Measurements from ENCODE around the gene RYR2. TPM values are rescaled to one million over a fixed set of nuclear protein-coding genes. Genes with fewer than 3 reads are reported as not detected.

RYR2 gene
- total RNA-seq, 1 donor from 2014 or later, result 0.90 TPM

- Histone ChIP-seq H3K27me3 (no peaks in the 10 kb centered on the region), H3K36me3 (no peaks in the 10 kb centered on the region), H2AFZ (replicated peaks) (no peak overlapping the region), H3K4me2 (no peak overlapping the region), H3K4me1 (no peaks in the 10 kb centered on the region), H3K27ac (no peak overlapping the region), H3K4me3 (no peak overlapping the region), H3K9ac (no peak overlapping the region), H4K20me1 (ENCODE audit: low read depth) (no peaks in the 10 kb centered on the region), H3F3A (ENCODE audit: low read depth) (no peaks in the 10 kb centered on the region), H3K9me3 (ENCODE audit: low read depth) (no peaks in the 10 kb centered on the region), H3K79me2 (ENCODE audit: low read depth) (no peaks in the 10 kb centered on the region)
- Mint-ChIP-seq H3K36me3 (no peaks in the 10 kb centered on the region), H3K27ac (no peak overlapping the region), H3K9me3 (no peaks in the 10 kb centered on the region), H3K27me3 (ENCODE audit: insufficient read depth, low read depth) (no peaks in the 10 kb centered on the region), H3K4me3 (no peak overlapping the region), H3K4me1 (no peaks in the 10 kb centered on the region)
- TF ChIP-seq EZH2phosphoT487 (IDR thresholded peaks at IDR 0.05) (no peak), CTCF (IDR thresholded peaks at IDR 0.05) (no peak), EZH2 (IDR thresholded peaks at IDR 0.05) (no peak)
- DNase-seq (ENCODE audit: low spot score), result no peak
These were observed 276.8 kb downstream of the RYR2 start for GRCh38 chr1:237318748-237319147.

GRCh38 chr1:237320890-237321289, 278.9 kb downstream of the RYR2 start:
- Histone ChIP-seq H3K27ac (no peak overlapping the region), H3K9ac (no peak overlapping the region), H3F3A (ENCODE audit: low read depth) (no peaks in the 10 kb centered on the region), H3K4me1 (no peaks in the 10 kb centered on the region), H4K20me1 (ENCODE audit: low read depth) (no peaks in the 10 kb centered on the region), H3K4me3 (no peak overlapping the region), H3K27me3 (no peaks in the 10 kb centered on the region), H3K36me3 (no peaks in the 10 kb centered on the region), H3K79me2 (ENCODE audit: low read depth) (no peaks in the 10 kb centered on the region), H2AFZ (replicated peaks) (no peak overlapping the region), H3K9me3 (ENCODE audit: low read depth) (no peaks in the 10 kb centered on the region), H3K4me2 (no peak overlapping the region)
- TF ChIP-seq EZH2 (IDR thresholded peaks at IDR 0.05) (no peak), EZH2phosphoT487 (IDR thresholded peaks at IDR 0.05) (no peak), CTCF (IDR thresholded peaks at IDR 0.05) (no peak)
- no peaks in the 10 kb centered on the region for H3K9me3 Mint-ChIP-seq
- H3K36me3 Mint-ChIP-seq, result no peaks in the 10 kb centered on the region
- no peak for DNase-seq (ENCODE audit: low spot score)
- no peak overlapping the region for H3K4me3 Mint-ChIP-seq
- H3K27ac Mint-ChIP-seq, result no peak overlapping the region
- no peaks in the 10 kb centered on the region for H3K4me1 Mint-ChIP-seq
- H3K27me3 Mint-ChIP-seq (ENCODE audit: insufficient read depth, low read depth), result no peaks in the 10 kb centered on the region

GRCh38 chr1:237324226-237324625, 282.2 kb downstream of the RYR2 start:
- H3K27me3 Mint-ChIP-seq (ENCODE audit: insufficient read depth, low read depth), result no peaks in the 10 kb centered on the region
- H4K20me1 ChIP-seq (ENCODE audit: low read depth), result no peaks in the 10 kb centered on the region
- H3K4me2 ChIP-seq, result no peak overlapping the region
- H3K27ac ChIP-seq, result no peak overlapping the region
- no peaks in the 10 kb centered on the region for H3K4me1 Mint-ChIP-seq
- TF ChIP-seq EZH2phosphoT487 (IDR thresholded peaks at IDR 0.05) (no peak), CTCF (IDR thresholded peaks at IDR 0.05) (no peak), EZH2 (IDR thresholded peaks at IDR 0.05) (no peak)
- no peaks in the 10 kb centered on the region for H3F3A ChIP-seq (ENCODE audit: low read depth)
- no peaks in the 10 kb centered on the region for H3K36me3 Mint-ChIP-seq
- H2AFZ ChIP-seq (replicated peaks), result no peak overlapping the region
- H3K36me3 ChIP-seq, result no peaks in the 10 kb centered on the region
- DNase-seq (ENCODE audit: low spot score), result no peak
- no peak overlapping the region for H3K4me3 Mint-ChIP-seq
- H3K4me3 ChIP-seq, result no peak overlapping the region
- no peaks in the 10 kb centered on the region for H3K79me2 ChIP-seq (ENCODE audit: low read depth)
- H3K4me1 ChIP-seq, result no peaks in the 10 kb centered on the region
- H3K9ac ChIP-seq, result no peak overlapping the region
- H3K27me3 ChIP-seq, result no peaks in the 10 kb centered on the region
- H3K9me3 ChIP-seq (ENCODE audit: low read depth), result no peaks in the 10 kb centered on the region
- H3K27ac Mint-ChIP-seq, result no peak overlapping the region
- H3K9me3 Mint-ChIP-seq, result no peaks in the 10 kb centered on the region
